ENCODE measurements around the gene EDDM13. TPM values are rescaled to one million over a fixed set of nuclear protein-coding genes. Genes with fewer than 3 reads are reported as not detected.
"Not testable (repeated sequence)": the region's sequence is repeated elsewhere in the genome, so short reads cannot be mapped to it uniquely, and the experiment has no call there.

The EDDM13 gene
- total and polyA plus RNA-seq, 9 donors: 0.27 to 2.3 (median 1.3) TPM

DNA sequence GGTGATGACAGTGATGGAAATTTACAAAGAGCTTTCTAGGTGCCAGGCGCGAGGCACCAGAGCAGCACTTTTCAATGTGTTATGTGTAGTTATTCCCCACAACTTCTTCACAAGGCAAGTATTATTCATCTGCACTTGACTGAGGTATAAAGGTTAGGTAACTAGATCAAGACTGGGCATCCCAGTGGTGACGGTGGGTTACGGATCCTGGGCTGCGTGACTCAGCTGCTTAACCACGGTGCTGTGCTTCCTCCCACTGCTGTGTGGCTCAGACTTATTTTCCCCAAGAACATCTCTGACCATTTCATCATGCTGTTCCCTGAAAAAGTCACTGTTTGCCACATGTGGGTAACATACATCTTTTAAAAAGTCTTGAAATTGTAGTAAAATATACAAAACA, 19.3 kb downstream of the EDDM13 start:
- Histone ChIP-seq H3K27me3 (ENCODE audit: control insufficient read depth, insufficient read depth, low read length) (no peaks in the 10 kb centered on the region), H3K4me1 (ENCODE audit: control insufficient read depth, insufficient read depth, low read length) (no peaks in the 10 kb centered on the region), H3K4me3 (ENCODE audit: low read length) (no peak overlapping the region), H3K27ac (ENCODE audit: low read length) (no peak overlapping the region), H3K36me3 (ENCODE audit: control insufficient read depth, insufficient read depth, low read length) (peaks cover 20% of the 10 kb centered on the region), H3K9me3 (replicated peaks; ENCODE audit: control insufficient read depth, low read depth, low read length) (no peaks in the 10 kb centered on the region)
- 96% methylated on average over 4 of the region's 6 CpGs for WGBS (ENCODE audit: insufficient coverage)
- DNase-seq: no peak

DNA sequence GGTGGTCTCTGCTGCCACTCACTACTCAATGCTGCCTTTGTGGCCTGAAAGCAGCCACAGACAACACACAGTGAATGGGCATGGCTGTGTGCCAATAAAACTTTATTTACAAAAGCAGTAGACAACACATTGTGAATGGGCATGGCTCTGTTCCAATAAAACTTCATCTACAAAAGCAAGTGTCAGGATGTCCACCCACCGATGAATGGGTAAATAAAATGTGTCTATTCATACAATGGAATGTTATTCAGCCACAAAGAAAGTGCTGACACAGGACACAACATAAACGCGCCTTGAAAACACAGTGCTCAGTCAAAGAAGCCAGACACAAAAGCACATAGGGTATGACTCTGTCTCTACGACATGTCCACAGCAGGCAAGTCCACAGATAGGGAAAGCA, 22.0 kb downstream of the EDDM13 start:
- peaks cover 18% of the 10 kb centered on the region for H3K36me3 ChIP-seq (ENCODE audit: control insufficient read depth, insufficient read depth, low read length)
- WGBS (ENCODE audit: insufficient coverage): 84% methylated on average over 3 of the region's 4 CpGs

GRCh38 chr19:56295531-56296455, 23.2 kb downstream of the EDDM13 start:
- WGBS (ENCODE audit: insufficient coverage): 95% methylated on average over 17 of the region's 22 CpGs
- Histone ChIP-seq H3K36me3 (ENCODE audit: control insufficient read depth, insufficient read depth, low read length) (peaks cover 18% of the 10 kb centered on the region), H3K4me1 (ENCODE audit: control insufficient read depth, insufficient read depth, low read length) (no peaks in the 10 kb centered on the region), H3K9me3 (replicated peaks; ENCODE audit: control insufficient read depth, low read depth, low read length) (no peaks in the 10 kb centered on the region), H3K27me3 (ENCODE audit: control insufficient read depth, insufficient read depth, low read length) (no peaks in the 10 kb centered on the region), H3K27ac (ENCODE audit: low read length) (no peak overlapping the region), H3K4me3 (ENCODE audit: low read length) (no peak overlapping the region)
- no peak for DNase-seq

More for the DNA sequence above, 22.0 kb downstream of the EDDM13 start:
- H3K9me3 ChIP-seq (replicated peaks; ENCODE audit: control insufficient read depth, low read depth, low read length): no peaks in the 10 kb centered on the region
- DNase-seq: no peak
- no peaks in the 10 kb centered on the region for H3K27me3 ChIP-seq (ENCODE audit: control insufficient read depth, insufficient read depth, low read length)
- H3K27ac ChIP-seq (ENCODE audit: low read length): no peak overlapping the region
- H3K4me1 ChIP-seq (ENCODE audit: control insufficient read depth, insufficient read depth, low read length): no peaks in the 10 kb centered on the region
- no peak overlapping the region for H3K4me3 ChIP-seq (ENCODE audit: low read length)

DNA sequence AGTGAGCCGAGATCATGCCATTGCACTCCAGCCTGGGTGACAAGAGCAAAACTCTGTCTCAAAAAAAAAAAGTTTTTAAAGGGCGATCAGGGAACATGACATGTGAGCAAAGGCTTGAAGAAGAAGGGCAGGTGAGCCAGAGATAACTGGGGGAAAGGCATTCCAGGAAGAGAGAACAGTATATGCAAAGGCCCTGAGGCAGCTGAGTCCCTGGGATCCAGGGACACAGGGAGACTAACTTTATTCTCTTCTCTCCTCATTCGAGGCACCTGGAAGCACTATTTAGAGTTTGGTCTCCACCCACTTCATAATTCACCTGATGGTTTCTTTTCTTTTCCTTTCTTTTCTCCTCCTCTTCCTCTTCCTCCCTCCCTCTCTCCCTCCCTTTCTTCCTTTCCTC, 24.5 kb downstream of the EDDM13 start:
- Histone ChIP-seq H3K9me3 (replicated peaks; ENCODE audit: control insufficient read depth, low read depth, low read length) (no peaks in the 10 kb centered on the region), H3K27me3 (ENCODE audit: control insufficient read depth, insufficient read depth, low read length) (no peaks in the 10 kb centered on the region), H3K4me1 (ENCODE audit: control insufficient read depth, insufficient read depth, low read length) (no peaks in the 10 kb centered on the region), H3K27ac (ENCODE audit: low read length) (no peak overlapping the region), H3K4me3 (ENCODE audit: low read length) (no peak overlapping the region), H3K36me3 (ENCODE audit: control insufficient read depth, insufficient read depth, low read length) (peaks cover 25% of the 10 kb centered on the region)
- WGBS (ENCODE audit: insufficient coverage): 100% methylated on average over 3 of the region's 3 CpGs
- DNase-seq: no peak

- Histone ChIP-seq H3K27ac (ENCODE audit: low read length) (no peak overlapping the region), H3K36me3 (ENCODE audit: control insufficient read depth, insufficient read depth, low read length) (peaks cover 26% of the 10 kb centered on the region), H3K4me1 (ENCODE audit: control insufficient read depth, insufficient read depth, low read length) (no peaks in the 10 kb centered on the region), H3K4me3 (ENCODE audit: low read length) (no peak overlapping the region), H3K27me3 (ENCODE audit: control insufficient read depth, insufficient read depth, low read length) (no peaks in the 10 kb centered on the region), H3K9me3 (replicated peaks; ENCODE audit: control insufficient read depth, low read depth, low read length) (no peaks in the 10 kb centered on the region)
- no peak for DNase-seq
- 78% methylated on average over 3 of the region's 3 CpGs for WGBS (ENCODE audit: insufficient coverage)
Observed at GRCh38 chr19:56299688-56300087, 27.1 kb downstream of the EDDM13 start.

GRCh38 chr19:56301155-56301554, 28.6 kb downstream of the EDDM13 start:
- H3K27me3 ChIP-seq (ENCODE audit: control insufficient read depth, insufficient read depth, low read length): no peaks in the 10 kb centered on the region
- H3K4me1 ChIP-seq (ENCODE audit: control insufficient read depth, insufficient read depth, low read length): no peaks in the 10 kb centered on the region
- DNase-seq: no peak
- H3K9me3 ChIP-seq (replicated peaks; ENCODE audit: control insufficient read depth, low read depth, low read length): no peaks in the 10 kb centered on the region
- peak overlapping the region; percentile 20 for H3K27ac ChIP-seq (ENCODE audit: low read length)
- WGBS (ENCODE audit: insufficient coverage): no CpG with 5 or more reads among the region's 5 CpGs
- H3K4me3 ChIP-seq (ENCODE audit: low read length): no peak overlapping the region
- peaks cover 21% of the 10 kb centered on the region for H3K36me3 ChIP-seq (ENCODE audit: control insufficient read depth, insufficient read depth, low read length)

DNA sequence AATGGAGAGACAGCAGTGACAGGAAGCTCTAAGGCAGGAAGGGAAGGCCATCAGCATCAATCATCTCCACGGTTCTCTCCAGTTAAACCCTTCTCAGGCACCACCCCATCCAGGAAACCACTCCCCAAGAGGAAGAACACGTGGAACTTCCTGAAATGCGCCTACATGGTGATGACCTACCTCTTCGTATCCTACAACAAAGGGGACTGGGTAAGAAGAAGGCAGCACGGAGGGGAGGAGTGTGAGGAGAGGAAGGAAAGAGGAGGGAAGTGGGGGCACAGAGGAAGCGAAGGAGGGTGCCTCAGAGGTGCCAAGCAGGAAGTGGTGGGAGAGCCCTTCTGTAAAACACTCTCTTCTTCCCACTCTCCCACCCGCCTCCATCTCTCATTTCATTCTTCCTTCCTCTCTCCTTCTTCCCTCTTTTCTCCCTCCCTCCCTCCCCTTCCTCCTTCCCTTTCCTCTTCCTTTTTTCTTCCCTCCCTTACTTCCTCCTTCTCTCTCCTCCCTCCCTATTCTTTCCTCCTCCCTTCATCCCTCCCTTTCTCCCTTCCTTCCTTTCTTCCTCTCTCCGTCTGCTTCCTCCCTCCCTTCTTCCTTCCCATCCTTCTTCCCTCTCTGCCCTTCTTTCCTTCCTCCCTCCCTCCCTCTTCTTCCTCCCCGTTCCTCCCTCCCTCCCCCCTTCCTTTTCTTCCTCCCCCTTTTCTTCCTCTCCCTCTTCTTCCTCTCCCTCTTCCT, 29.5 kb downstream of the EDDM13 start:
- WGBS (ENCODE audit: insufficient coverage): 68% methylated on average over 3 of the region's 9 CpGs
- Histone ChIP-seq H3K4me1 (ENCODE audit: control insufficient read depth, insufficient read depth, low read length) (no peaks in the 10 kb centered on the region), H3K9me3 (replicated peaks; ENCODE audit: control insufficient read depth, low read depth, low read length) (no peaks in the 10 kb centered on the region), H3K36me3 (ENCODE audit: control insufficient read depth, insufficient read depth, low read length) (peaks cover 20% of the 10 kb centered on the region), H3K27me3 (ENCODE audit: control insufficient read depth, insufficient read depth, low read length) (no peaks in the 10 kb centered on the region), H3K27ac (ENCODE audit: low read length) (no peak overlapping the region), H3K4me3 (ENCODE audit: low read length) (no peak overlapping the region)
- no peak for DNase-seq

DNA sequence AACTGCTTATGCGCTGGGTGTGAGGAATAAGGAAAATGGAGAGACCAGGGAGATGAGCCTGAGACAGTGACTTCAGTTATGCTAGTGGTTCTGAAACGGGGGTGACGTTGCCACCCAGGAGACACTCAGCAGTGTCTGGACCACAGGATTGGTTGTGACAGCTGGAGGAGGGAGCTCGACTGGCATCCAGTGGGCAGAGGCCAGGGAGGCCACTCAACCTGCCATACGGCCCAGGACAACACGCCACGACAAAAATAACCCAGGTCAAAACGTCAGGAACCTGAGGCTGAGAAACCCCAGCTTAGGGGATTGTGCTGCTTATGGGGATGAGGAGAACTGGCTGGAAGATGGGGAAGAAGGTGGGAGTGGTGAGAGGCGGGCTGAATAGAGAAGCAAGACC, 31.7 kb downstream of the EDDM13 start:
- no peaks in the 10 kb centered on the region for H3K9me3 ChIP-seq (replicated peaks; ENCODE audit: control insufficient read depth, low read depth, low read length)
- H3K36me3 ChIP-seq (ENCODE audit: control insufficient read depth, insufficient read depth, low read length): peaks cover 18% of the 10 kb centered on the region
- no peak overlapping the region for H3K27ac ChIP-seq (ENCODE audit: low read length)
- WGBS (ENCODE audit: insufficient coverage): 92% methylated on average over 9 of the region's 9 CpGs
- no peak overlapping the region for H3K4me3 ChIP-seq (ENCODE audit: low read length)
- no peak for DNase-seq
- no peaks in the 10 kb centered on the region for H3K4me1 ChIP-seq (ENCODE audit: control insufficient read depth, insufficient read depth, low read length)
- H3K27me3 ChIP-seq (ENCODE audit: control insufficient read depth, insufficient read depth, low read length): no peaks in the 10 kb centered on the region

- H3K4me1 ChIP-seq (ENCODE audit: control insufficient read depth, insufficient read depth, low read length): no peaks in the 10 kb centered on the region
- H3K36me3 ChIP-seq (ENCODE audit: control insufficient read depth, insufficient read depth, low read length): peaks cover 24% of the 10 kb centered on the region
- peak overlapping the region; percentile 63 for H3K27ac ChIP-seq (ENCODE audit: low read length)
- 90% methylated on average over 5 of the region's 11 CpGs for WGBS (ENCODE audit: insufficient coverage)
- no peaks in the 10 kb centered on the region for H3K27me3 ChIP-seq (ENCODE audit: control insufficient read depth, insufficient read depth, low read length)
- H3K4me3 ChIP-seq (ENCODE audit: low read length): no peak overlapping the region
- H3K9me3 ChIP-seq (replicated peaks; ENCODE audit: control insufficient read depth, low read depth, low read length): no peaks in the 10 kb centered on the region
- no peak for DNase-seq
Observed at GRCh38 chr19:56306016-56306415, 33.5 kb downstream of the EDDM13 start.

DNA sequence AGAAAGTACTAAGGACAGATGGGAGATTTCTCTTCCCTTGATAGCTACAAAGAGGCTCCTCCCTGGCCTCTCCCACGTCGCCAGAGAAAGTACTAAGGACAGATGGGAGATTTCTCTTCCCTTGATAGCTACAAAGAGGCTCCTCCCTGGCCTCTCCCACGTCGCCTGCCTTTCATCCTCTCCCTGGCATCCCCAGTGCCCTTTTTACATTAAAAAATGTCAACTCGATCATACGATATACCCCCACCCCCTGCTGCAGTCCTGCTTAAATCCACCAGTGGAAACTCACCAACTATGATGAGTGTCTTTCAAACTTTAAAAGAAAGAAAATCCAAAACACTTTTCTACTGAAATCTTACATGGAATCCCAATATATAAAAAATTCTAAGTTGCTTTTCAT, 34.5 kb downstream of the EDDM13 start:
- not testable (repeated sequence) for DNase-seq; H3K27me3 ChIP-seq (ENCODE audit: control insufficient read depth, insufficient read depth, low read length); H3K27ac ChIP-seq (ENCODE audit: low read length); H3K4me3 ChIP-seq (ENCODE audit: low read length); H3K9me3 ChIP-seq (replicated peaks; ENCODE audit: control insufficient read depth, low read depth, low read length); H3K4me1 ChIP-seq (ENCODE audit: control insufficient read depth, insufficient read depth, low read length)
- 76% methylated on average over 4 of the region's 6 CpGs for WGBS (ENCODE audit: insufficient coverage)
- peaks cover 19% of the 10 kb centered on the region for H3K36me3 ChIP-seq (ENCODE audit: control insufficient read depth, insufficient read depth, low read length)
